ENCODE data around the gene CACNG1. TPM values are rescaled to one million over a fixed set of nuclear protein-coding genes. Genes with fewer than 3 reads are reported as not detected.
A peak's percentile ranks its signal among the peaks of the same experiment; 100 is the strongest.

CACNG1 gene
- polyA plus RNA-seq, 2 of the 4 experiments (the other 2 are of a cell fraction), result 0.15 TPM; not detected in 1

- Histone ChIP-seq H3K9me3 (no peaks in the 10 kb centered on the region), H3K4me2 (no peak overlapping the region), H3K27ac (no peak overlapping the region), H3K4me1 (0 out of 3 replicates have a peak, but pooled peaks cover 3% of the 10 kb centered on the region), H3K4me3 (no peak overlapping the region)
- POLR2A ChIA-PET, result no interaction called here
- TF ChIP-seq TFCP2L1 (CRISPR knock-in tag; IDR thresholded peaks at IDR 0.05) (no peak), FOXS1 (CRISPR knock-in tag; IDR thresholded peaks at IDR 0.05) (no peak), BHLHE40 (IDR thresholded peaks at IDR 0.05; ENCODE audit: low read depth, low read length) (no peak), RARB (CRISPR knock-in tag; IDR thresholded peaks at IDR 0.05) (no peak), ZFP36 (IDR thresholded peaks at IDR 0.05; ENCODE audit: borderline replicate concordance, partially characterized antibody) (no peak), USF2 (IDR thresholded peaks at IDR 0.05) (no peak), HMGXB4 (CRISPR knock-in tag; IDR thresholded peaks at IDR 0.05; ENCODE audit: borderline replicate concordance) (no peak), POLR2A (IDR thresholded peaks at IDR 0.05; ENCODE audit: low read length) (no peak), SREBF2 (IDR thresholded peaks at IDR 0.05) (no peak), CTCF (IDR thresholded peaks at IDR 0.05) (no peak), FOSL2 (IDR thresholded peaks at IDR 0.05) (no peak), FOSL2 (CRISPR knock-in tag; IDR thresholded peaks at IDR 0.05) (no peak), KDM5A (IDR thresholded peaks at IDR 0.05) (no peak), MAFK (IDR thresholded peaks at IDR 0.05; ENCODE audit: partially characterized antibody) (no peak), KDM1A (IDR thresholded peaks at IDR 0.05; ENCODE audit: low read depth) (no peak), NR3C1 (IDR thresholded peaks at IDR 0.05) (no peak), RAD21 (conservative IDR thresholded peaks at IDR 0.05 in 1 of 2, IDR thresholded peaks at IDR 0.05 in 1 of 2) (no peak), ZNF302 (CRISPR knock-in tag; IDR thresholded peaks at IDR 0.05) (no peak)
- CTCF ChIA-PET, result no interaction called here
- DNase-seq (ENCODE audit: low read depth in 1 of 2, low spot score in 1 of 2), result peak in 1 of 2 experiments; percentile 38
- no peak for ATAC-seq
- peak; percentile 97 for FAIRE-seq
- WGBS (ENCODE audit: missing lambda C conversion rate), result 82% methylated on average over 2 of the region's 2 CpGs
Measured at GRCh38 chr17:67026341-67026740, 18.0 kb upstream of the CACNG1 start.

- no peak for FAIRE-seq
- 73% methylated on average over 12 of the region's 12 CpGs for WGBS (ENCODE audit: missing lambda C conversion rate)
- TF ChIP-seq MYC (IDR thresholded peaks at IDR 0.05; ENCODE audit: borderline replicate concordance, low read length), result no peak
- no peak for TF ChIP-seq CEBPB (IDR thresholded peaks at IDR 0.05)
- TF ChIP-seq CBX8 (IDR thresholded peaks at IDR 0.05), result no peak
- no peak for TF ChIP-seq HMGXB4 (CRISPR knock-in tag; IDR thresholded peaks at IDR 0.05; ENCODE audit: borderline replicate concordance)
- no peak for TF ChIP-seq MAFK (IDR thresholded peaks at IDR 0.05; ENCODE audit: partially characterized antibody)
- no peak for TF ChIP-seq BCL3 (IDR thresholded peaks at IDR 0.05)
- TF ChIP-seq SMC3 (IDR thresholded peaks at IDR 0.05), result no peak
- no peak for TF ChIP-seq NPAS2 (CRISPR knock-in tag; IDR thresholded peaks at IDR 0.05; ENCODE audit: borderline replicate concordance)
- peak; percentile 31 to 50; a peak in 5 of 6 replicates for ATAC-seq
- Histone ChIP-seq H3K27ac (no peak overlapping the region), H3K4me1 (0 out of 3 replicates have a peak, but pooled peaks cover 3% of the 10 kb centered on the region), H3K4me2 (no peak overlapping the region), H3K9me3 (no peaks in the 10 kb centered on the region), H3K4me3 (no peak overlapping the region)
- ChIA-PET POLR2A (no interaction called here), CTCF (no interaction called here)
- peak in 1 of 2 experiments; percentile 9 for DNase-seq (ENCODE audit: low read depth in 1 of 2, low spot score in 1 of 2)
Measured at GRCh38 chr17:67027031-67027628, 17.2 kb upstream of the CACNG1 start.

Data from A549 (cell line).